ENCODE results near the gene ADAP1.

ADAP1 gene

DNA sequence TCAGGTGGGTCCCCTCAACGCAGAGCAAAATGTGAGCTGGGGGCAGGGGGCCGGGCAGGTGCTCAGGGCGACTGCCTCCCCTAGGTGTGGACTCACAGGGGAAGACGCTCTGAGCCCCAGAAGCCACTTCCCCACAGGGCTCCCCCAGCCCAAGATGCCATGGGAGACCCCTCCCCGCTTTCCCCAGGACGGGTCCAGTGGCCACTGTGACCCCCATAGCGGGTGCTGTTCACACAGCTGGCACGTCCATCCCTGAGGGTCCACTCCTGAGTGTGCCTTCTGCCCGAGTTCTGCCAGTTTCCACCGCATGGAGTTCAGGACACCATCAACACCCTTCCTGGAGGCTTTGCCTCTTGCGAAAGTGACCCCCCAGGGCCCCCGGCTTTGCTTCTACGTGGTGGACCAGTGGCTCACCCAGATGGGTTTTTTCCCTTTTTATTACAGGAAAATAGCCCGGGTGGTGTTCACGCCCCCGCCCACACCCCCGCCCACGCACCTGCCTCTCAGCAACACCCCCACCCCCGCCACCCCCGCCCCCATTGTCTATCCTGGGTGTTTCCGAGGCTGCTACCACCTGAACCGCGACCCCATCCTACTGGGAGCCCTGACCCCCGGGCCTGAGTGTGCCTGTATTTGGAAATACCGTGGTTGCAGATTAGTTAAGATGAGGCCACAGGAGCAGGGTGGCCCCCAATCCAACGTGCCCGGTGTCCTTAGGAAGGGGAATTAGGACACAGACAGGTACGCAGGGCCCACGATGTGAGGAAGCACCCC lies 32.0 kb downstream of the ADAP1 start:
- no peak for ATAC-seq
- DNase-seq: peak; percentile 71

DNA sequence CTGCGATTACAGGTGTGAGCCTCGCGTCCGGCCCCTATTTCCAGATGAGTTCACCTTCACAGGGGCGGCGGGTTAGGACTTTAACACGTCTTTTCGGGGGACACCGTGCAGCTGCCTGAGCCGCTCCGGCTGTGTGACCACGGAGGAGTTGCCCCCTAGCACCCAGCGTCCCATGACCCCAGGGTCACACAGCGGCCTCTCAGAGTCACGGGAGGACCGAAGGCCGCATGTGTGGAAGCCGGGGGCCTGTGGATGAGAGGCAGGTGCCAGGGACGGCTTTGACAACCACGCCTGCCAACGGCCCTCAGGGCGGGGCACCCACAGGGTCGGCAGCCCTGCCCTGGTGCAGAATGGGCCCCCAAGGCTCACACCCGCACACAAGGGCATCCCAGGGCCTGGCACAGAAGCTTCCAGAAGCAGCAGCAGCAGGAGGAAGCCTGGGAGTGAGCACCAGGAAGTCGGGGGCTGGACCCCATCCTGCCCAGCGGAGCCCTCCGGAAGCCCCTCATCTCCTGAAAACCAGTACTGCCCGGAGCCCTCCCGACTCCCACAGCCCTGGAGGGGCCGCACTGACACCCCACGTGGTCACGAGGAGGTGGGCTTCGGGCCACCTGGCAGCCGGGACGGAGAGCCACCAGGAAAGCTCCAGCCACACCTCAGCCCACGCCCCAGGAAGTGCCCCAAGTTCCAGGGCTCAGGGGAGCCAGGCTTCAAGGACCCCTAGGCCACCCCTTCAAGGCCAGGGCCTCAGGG lies 32.7 kb downstream of the ADAP1 start:
- DNase-seq (no peak), ATAC-seq (no peak)

DNA sequence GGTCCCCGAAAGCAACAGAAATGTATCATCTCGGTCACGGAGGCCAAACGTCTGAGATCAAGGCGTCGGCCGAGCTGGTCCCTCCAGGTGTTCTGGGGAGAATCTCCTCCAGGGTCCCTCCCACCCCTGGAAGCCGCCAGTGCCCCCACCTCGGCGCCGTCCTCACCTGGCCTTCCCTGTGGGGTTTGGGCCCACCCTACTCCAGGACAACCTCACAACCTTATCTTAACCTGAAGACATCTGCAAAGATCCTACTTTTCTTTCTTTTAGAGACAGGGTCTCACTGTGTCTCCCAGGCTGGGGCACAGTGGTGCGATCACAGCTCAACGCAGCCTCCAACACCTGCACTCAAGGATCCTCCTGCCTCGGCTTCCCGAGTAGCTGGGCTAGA lies 33.4 kb downstream of the ADAP1 start:
- ATAC-seq (no peak), DNase-seq (no peak)

- peak; percentile 56 for DNase-seq
- ATAC-seq: no peak
These were observed 34.0 kb downstream of the ADAP1 start for GRCh38 chr7:920351-921070.

DNA sequence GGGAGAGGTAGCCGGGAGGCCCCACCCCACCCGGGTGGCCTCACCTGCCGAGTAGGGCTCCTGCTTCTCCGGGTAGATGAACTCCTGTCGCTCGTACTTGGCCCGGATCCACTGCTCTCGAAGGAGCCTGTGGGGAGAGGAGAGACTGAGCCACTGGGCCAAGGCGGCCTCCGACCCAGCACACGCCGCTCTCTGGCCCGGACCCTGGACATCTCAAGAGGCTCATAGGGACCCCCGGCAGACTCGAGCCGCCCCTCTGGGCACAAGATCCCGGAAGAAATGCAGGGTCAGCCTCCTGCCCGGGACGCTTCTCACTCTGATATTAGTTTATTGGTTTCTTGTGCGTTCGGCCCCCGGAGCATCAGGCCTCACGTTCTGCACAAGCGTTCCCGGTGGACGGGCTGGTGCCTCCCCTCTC lies 34.5 kb downstream of the ADAP1 start:
- DNase-seq (no peak), ATAC-seq (no peak)

GRCh38 chr7:919114-919442 lies 35.4 kb downstream of the ADAP1 start:
- no peak for DNase-seq
- no peak for ATAC-seq

DNA sequence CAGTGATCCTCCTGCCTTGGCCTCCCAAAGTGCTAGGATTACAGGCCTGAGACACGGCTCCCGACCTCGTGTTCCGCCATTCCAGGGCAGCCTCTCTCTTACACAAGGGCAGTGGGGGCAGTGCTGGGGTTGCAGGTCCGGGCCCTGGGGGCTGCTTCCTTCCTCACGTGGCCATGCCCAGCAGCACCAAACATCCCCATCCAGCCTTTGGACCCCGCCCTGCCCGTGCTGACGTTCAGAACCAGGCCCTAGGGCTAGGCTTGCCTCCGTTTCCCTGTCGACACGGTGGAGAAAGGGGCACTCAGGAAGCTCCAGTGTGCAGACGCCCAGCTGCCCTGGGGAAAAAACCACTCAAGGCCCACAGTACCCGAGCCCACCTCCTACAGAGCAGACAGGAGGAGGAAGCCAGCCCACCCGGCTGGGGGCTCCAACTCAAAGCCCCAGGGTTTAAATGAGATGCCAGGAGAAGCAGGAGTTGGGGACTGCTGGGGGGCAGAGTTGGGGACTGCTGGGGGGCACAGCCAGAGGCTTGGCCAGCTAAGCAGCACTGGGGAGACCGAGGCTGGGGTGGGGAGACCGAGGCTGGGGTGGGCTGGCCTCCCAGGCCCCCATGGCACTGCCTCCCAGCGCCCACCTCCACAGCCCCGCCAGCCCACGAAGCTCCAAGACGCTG lies 35.9 kb downstream of the ADAP1 start:
- ATAC-seq (no peak), DNase-seq (no peak)

GRCh38 chr7:918118-918425 lies 36.4 kb downstream of the ADAP1 start:
- ATAC-seq: no peak
- DNase-seq: no peak

- DNase-seq (no peak), ATAC-seq (no peak)
These were observed 37.0 kb downstream of the ADAP1 start for GRCh38 chr7:917255-918117.

- no peak for DNase-seq
These were observed 38.1 kb downstream of the ADAP1 start for GRCh38 chr7:916291-916941.

GRCh38 chr7:915291-916218 lies 38.9 kb downstream of the ADAP1 start:
- DNase-seq (no peak), ATAC-seq (no peak)

More at GRCh38 chr7:916291-916941, 38.1 kb downstream of the ADAP1 start:
- no peak for ATAC-seq

DNA sequence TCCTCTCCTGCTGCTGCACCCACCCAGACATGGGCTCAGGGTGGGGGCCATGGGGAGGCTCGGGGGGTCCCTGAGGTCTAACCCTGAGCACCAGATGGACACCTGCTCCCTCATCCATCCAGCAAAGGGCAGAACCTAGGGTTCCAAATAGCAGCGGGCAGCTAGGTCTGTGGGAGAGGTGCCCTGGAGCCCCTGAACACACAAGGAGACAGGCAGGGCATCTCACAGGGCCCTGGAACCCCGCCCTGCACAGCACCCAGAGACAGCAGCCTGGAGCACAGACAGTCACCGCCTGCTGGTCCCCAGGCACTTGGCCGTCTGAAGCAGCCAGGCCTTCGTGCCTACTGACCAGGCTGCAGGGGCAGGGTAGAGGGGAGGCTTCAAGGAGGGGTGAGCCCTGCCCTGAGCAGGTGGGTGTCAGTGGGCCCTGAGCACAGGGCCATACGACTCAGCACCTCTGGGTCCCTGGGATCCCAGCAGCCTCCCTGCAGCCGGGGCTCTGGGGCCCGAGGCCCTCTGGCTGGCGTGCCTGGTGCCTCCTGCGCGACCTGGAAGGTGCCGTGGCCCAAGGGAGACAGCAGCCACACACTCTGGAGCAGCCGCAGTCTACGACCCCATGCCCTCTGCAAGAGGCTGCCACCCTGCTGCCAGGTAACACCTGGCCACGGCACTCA lies 39.8 kb downstream of the ADAP1 start:
- ATAC-seq (no peak), DNase-seq (no peak)

DNA sequence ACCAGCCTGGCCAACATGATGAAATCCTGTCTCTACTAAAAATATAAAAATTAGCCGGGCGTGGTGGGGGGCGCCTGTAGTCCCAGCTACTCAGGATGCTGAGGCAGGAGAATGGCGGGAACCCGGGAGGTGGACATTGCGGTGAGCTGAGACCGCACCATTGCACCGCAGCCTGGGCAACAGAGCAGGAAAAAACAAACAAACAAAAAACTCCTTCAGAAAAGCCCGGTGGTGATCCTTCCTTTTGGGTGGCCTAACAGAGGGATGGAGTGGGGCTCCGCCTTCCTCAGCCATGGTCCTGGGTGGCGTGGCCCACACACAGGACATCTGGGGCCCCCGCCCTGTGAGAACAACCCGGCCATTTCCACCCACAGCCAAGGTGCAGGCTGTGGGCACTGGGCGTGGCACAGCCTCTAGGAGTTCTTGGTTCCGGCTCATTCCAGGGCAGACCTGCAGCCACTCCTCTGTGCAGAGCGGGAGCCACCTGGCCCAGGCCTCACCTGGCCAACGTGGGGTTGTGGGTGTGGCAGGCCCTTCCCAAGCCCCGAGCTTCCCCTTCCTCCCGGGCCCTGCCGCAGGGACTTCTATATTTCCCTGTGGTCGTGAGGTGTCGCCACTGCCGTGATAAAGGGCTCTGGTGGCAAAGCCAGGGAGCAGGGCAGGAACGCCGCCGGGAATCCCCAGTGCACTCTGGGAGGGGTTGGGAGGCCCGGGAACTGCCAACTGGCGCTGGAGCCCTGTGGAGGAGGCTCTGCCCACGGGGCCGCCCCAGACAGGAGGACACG lies 40.6 kb downstream of the ADAP1 start:
- ATAC-seq: no peak
- DNase-seq: no peak

DNA sequence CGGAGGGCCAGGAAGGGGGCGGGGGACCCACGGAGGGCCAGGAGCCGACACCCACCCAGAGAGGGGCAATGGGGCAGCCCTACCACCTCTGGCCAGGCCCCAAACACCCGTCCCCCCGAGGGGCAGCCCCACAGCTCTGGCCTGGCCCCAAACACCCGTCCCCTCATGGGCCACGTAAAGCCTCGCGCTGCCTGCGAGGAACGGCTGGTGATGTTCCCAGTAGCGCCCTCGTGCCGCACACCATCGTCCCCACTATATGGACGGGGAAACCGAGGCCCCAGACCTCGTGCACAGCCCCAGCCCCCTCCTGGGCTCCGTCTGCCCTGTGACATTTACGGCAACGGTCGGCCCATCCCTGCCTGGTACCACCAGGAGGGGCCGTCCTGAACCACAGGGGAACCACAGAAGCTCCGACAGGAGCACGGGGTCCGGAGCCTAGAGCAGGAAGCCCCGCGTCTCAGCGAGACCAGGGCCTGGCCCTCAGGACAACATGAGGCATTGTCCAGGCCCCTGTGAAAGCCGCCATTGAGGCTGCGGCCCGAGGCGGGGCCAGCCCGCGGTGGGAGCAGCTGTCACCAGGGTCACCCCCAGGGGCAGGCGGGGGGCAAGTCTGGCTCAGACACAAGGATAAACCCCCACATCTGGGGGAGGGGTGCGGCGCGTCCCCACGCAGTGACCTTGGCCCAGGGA lies 42.5 kb downstream of the ADAP1 start:
- ATAC-seq (no peak), DNase-seq (no peak)

DNA sequence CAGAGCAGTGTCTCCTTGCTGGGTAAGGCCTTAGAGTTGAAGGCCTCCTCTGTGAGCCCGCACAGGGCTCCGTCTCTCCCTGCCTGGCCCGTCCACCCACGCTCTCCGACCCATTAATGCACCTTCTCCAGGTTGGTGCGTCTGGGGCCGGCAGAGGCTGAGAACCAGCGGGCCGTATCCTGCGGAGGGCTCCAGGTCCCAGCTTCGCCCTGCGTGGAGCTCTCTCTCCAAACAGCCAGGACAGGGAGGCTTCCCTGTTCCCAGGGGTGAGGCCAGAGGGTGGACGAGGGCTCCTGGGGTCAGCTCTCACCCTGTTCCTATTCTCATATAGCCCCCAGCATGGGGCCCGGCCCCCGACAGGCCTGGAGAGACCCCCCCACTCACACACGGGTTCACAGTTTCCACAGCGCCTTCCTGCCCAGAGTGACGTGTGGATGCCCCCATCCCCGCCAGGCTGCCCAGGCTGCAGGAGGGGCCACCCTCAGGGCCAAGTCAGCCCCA lies 43.5 kb downstream of the ADAP1 start:
- no peak for ATAC-seq

GRCh38 chr7:910441-910861 lies 44.0 kb downstream of the ADAP1 start:
- ATAC-seq: peak; percentile 32
- peak; percentile 52 for DNase-seq

More for the DNA sequence above, 43.5 kb downstream of the ADAP1 start:
- DNase-seq: no peak

Measured in stimulated activated naive CD8-positive, alpha-beta T cell treated with anti-CD3 and anti-CD28 coated beads, Interleukin-15, Interleukin-2, amounts not matched to agents 100 U/mL and 50 U/mL, for 24 hours (primary cell).